ENCODE measurements around the gene PSAT1.

The PSAT1 gene

DNA sequence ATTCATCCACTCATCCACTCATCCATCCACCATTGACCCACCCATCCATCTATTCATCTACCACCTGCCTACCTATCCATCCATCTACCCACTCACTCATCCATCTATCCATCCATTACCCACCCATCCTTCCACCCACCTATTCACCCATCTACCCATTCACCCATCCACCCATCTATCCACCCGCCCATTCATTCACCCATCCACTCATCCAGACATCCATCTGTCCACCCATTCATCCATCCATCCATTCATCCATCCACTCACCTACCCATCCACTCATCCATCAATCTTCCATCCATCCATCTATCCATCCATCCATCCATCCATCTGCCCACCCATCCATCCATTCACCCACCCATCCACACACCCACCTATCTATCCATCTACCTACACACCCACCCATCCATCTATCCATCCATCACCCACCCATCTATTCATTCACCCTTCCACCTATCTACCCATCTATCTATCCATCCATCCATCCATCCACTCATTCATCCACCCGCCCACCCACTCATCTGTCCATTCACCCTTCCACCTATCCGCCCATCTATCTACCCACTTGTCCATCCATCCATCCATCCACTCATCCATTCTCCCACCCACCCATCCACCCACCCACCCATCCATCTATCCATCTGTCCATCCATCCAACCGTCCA is 23.2 kb downstream of the PSAT1 start:
- no peak for DNase-seq

GRCh38 chr9:78320875-78321496 is 24.1 kb downstream of the PSAT1 start:
- DNase-seq, result no peak

DNA sequence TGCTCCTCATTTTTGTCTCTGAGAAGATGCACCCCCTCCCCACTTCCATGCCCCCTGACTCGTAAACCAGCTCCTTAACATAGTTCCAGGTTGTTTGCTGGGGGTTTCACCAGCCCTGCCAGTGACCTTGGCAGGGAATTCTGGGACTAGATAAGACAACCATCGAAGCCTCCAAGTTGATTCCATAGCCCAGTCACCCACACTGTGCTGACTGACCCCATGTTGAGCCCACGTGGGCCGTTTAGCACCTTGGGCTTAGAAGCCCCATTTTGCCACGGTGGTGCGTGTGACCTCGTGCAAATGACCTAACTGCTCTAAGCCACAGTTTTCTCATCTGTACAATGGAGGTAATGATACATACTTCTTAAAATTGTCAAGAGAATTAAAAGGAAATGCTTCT is 24.6 kb downstream of the PSAT1 start:
- DNase-seq, result no peak

- no peak for DNase-seq
Measured at GRCh38 chr9:78324068-78324650, 27.2 kb downstream of the PSAT1 start.

DNA sequence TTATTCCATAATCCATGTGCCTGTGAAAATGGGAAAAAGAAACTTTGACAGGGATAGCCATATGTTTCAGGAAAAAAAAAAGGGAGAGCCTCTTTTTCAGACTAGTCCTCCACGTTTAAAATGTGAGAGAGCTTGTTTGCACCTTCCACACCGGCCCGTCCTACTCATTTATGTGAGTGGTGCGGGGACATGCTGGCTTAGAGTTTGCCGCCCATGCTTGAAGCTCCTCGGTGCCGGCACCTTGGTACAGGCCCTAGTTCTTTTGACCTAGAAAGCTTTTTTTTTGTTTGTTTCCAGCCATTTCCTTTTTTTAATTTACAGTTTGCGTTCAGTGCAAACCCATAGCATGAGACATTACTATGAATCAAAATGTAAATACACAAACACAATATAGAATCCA is 27.8 kb downstream of the PSAT1 start:
- DNase-seq, result no peak

- no peak for DNase-seq
Measured at GRCh38 chr9:78325343-78325742, 28.4 kb downstream of the PSAT1 start.

DNA sequence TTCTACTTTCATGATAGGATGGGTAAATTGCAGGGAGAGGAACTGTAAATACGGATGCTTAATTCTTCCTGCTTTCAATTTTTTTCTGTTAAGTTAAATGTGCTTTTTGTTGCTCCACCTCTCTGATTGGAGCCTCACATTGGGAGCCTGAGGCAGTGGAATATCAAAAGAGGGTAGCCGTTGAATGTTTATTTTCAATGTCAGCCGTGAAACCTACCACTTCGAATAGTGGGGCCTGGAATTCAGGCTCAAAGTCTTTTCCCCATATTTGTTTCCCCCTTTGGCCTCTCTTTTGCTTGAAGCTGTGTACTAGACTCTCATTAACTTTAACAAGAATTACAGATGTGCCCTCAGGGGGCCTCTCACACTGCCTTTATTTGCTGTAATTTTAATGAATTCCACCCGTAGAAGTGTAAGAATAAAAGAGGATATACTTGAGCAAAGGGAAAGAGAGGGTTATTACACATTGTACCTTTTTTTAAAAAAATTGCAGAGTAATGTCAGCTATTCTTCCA is 29.0 kb downstream of the PSAT1 start:
- DNase-seq, result no peak

GRCh38 chr9:78326564-78326963 is 29.6 kb downstream of the PSAT1 start:
- DNase-seq, result no peak

GRCh38 chr9:78332381-78332780 is 35.5 kb downstream of the PSAT1 start:
- no peak for DNase-seq

- no peak for DNase-seq
Measured at GRCh38 chr9:78348848-78349247, 51.9 kb downstream of the PSAT1 start.

DNA sequence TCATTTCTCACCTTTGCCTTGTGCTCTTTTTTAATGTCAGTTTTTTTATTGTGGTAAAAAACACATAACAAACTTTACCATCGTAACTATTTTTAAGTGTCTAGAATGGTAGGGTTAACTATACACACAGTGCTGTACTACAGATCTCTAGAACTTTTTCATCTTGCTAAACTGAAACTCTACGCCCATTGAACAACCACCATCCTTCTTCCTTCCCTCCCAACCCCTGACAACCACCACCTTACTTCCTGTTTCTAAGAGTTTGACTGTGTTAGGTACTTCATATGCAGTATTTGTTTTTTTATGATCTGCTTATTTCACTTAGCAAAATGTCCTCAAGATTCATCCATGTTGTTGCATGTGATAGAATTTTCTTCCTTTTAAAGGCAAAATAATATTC is 54.9 kb downstream of the PSAT1 start:
- DNase-seq, result peak in 1 of 2 donors; percentile 26

- no peak for DNase-seq
Measured at GRCh38 chr9:78354324-78354973, 57.5 kb downstream of the PSAT1 start.

DNA sequence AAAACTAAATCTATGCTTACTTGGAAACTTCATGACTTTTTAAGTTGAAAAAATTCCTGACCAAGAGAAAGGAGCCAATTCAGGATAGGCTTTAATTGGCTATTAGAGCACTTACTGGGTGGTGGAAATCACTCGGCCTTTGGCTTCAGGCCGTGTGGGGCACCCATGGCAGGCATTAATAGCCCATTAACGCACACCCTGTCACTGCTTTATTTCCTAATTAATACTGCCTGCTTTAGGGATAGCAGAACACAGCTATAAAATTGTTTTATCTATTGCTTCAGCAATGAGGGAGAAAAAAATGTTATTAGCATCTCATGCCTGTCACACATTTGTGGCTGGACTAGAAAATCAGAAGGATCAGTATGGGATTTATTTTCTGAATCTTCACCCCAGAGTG is 58.1 kb downstream of the PSAT1 start:
- DNase-seq, result no peak

DNA sequence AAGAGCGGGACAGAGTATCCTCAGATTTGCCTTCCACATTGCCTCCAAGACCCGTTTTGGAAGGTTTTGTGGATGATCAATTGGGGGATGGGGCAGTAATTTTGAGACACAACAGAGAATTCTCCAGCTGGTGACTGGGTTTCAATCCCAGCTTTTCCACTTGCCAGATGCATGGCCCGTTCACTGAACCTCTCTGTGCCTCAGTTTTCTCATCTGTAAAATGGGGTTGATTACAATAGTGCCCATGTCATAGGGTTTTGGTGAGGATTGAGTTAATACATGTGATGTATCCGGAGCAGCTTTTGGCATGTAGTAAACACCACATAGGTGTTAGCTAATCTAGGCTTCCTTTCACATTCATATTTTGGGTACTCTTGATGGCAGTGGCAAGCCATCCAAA is 59.7 kb downstream of the PSAT1 start:
- no peak for DNase-seq

GRCh38 chr9:78357165-78357873 is 60.4 kb downstream of the PSAT1 start:
- DNase-seq, result no peak

GRCh38 chr9:78358329-78359051 is 61.6 kb downstream of the PSAT1 start:
- DNase-seq, result no peak

GRCh38 chr9:78363221-78363620 is 66.3 kb downstream of the PSAT1 start:
- DNase-seq, result no peak

DNA sequence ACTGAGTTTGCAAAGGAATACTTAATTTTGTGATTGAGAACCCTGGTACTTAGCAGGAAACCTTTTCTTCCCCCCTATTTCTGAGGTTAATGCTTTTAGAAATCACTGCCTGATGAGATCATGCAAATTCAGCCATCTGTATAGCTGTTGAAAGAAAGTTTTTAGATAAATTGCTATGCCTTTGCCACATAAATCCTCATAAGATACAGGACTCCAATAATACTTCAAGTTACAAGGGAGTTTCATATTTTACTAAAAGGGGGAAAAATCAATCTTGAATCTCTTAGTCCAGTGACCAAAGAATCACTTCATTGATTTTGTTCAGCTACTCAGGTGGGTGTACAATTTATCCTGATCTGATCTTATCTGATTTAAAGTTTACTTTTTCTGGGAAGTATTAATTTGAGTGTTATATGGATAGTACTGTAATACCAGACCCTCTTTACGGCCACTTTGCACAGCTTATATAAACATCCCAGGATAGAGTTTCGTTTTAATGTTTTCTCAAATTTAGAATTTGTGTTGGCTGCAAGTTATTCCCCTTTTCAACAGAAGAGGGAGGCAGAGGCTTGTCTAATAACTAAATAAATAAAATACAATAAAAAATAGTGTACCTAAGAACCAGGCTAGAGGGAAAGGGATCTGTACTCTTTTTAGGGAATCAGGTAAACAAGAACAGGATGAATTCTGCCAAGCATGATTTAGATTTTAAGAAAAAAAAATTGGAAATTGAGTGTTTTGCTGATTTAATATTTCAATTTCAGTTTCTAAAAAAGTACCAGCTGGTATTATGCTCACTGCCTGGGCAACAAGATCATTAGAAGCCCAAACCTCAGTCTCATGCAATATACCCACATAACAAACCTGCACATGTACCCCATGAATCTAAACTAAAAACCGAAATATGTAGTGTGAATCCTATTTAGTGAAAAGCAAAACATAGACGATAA is 69.1 kb downstream of the PSAT1 start:
- DNase-seq, result peak in 1 of 2 donors; percentile 4

GRCh38 chr9:78366827-78367226 is 69.9 kb downstream of the PSAT1 start:
- DNase-seq, result no peak

DNA sequence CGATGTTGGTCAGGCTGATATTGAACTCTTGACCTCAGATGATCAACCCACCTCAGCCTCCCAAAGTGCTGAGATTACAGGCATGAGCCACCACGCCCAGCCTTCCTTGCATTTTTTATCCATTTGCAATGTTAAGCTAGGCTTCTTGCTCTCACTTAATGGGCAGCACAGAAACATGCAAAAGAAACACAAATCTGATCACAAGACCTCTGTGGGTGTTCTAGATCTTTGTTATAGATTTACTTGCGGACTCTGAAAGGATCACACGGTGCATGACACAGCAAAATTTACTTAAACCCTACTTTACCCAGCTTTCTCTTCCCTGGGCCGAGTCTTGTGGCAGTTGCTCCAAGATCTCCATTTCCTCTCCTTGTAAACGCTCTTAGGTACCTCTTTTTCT is 71.3 kb downstream of the PSAT1 start:
- no peak for DNase-seq

DNA sequence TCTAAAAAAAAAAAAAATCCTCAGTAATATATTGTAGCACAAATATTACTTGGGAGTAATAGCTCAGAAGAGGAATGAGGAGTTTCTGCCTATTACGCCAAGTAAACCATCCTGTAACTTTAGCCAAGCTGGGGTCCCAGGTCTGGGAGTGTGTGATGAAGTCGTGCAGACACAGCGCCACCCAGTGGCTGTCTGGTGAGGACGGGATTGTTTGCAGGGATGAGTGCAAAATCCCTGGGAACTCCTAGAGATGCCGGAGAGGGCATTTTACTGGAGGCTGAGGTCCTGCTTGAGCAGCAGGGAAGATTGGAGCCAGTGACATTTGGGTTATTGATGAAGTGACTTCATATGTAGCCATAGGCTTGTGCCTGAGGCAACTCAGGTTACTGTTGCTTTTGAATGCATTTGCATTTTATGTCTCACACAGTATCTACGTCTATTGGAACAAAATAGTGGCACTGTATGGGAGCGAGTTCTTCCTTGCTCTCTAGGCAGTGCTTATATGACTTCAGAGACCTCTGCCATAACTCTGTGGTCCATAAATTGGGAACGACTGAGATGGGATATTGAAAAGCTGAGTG is 72.8 kb downstream of the PSAT1 start:
- peak in 1 of 2 donors; percentile 54 for DNase-seq

Data from CD4-positive, alpha-beta T cell treated with Interferon alpha-2 for 1 hour (primary cell).